H1 (cell line): ENCODE results near the gene SLU7. TPM values are rescaled to one million over a fixed set of nuclear protein-coding genes. Genes with fewer than 3 reads are reported as not detected.

Experiments used
- CTCF ChIA-PET: fragments of 300-600 bp; sonication (Branson Sonifier 250); formaldehyde crosslinking; loops from one replicate; lab custom pipeline; 2021; ENCODE audit not compliant: partially characterized antibody; lab: Charles Lee
- POLR2A ChIA-PET: fragments of 300-600 bp; sonication (Branson Sonifier 250); formaldehyde crosslinking; loops from one replicate; lab custom pipeline; 2021; ENCODE audit warnings: inconsistent platforms; ENCODE audit not compliant: partially characterized antibody; lab: Charles Lee
- DNase-seq, 2 experiments: peaks; one replicate each; pipeline versions ENCODE4 v3.0.0 to v3.0.0-alpha.2; 2010 to 2022; ENCODE audit warnings: low spot score in 2 of 2, low read depth in 1 of 2, mixed read lengths in 1 of 2
- FAIRE-seq: peaks from 2 replicates; lab custom pipeline; 2011; peaks lifted over from hg19 to GRCh38; lab: Jason Lieb, UNC
- H2AFZ ChIP-seq: 2 replicates; pipeline ENCODE4 v1.8.1; 2012; ENCODE audit warnings: low read length, inconsistent platforms
- H2AK5ac ChIP-seq: 2 replicates; pipeline ENCODE4 v1.6.1; 2013; ENCODE audit warnings: low read depth, low read length
- H2BK120ac ChIP-seq: replicated peaks from 2 replicates; pipeline ENCODE3; 2013; ENCODE audit warnings: low read depth, low read length, inconsistent platforms
- H2BK12ac ChIP-seq: 2 replicates; pipeline ENCODE4 v1.6.1; 2013; ENCODE audit warnings: low read depth, low read length
- H2BK15ac ChIP-seq: 2 replicates; pipeline ENCODE4 v1.6.1; 2013; ENCODE audit warnings: low read length
- H2BK20ac ChIP-seq: 2 replicates; pipeline ENCODE4 v1.6.1; 2013; ENCODE audit warnings: low read length
- H2BK5ac ChIP-seq: 2 replicates; pipeline ENCODE4 v1.6.1; 2013; ENCODE audit warnings: low read depth, low read length
- H3K14ac ChIP-seq: 2 replicates; pipeline ENCODE4 v1.6.1; 2013; ENCODE audit warnings: inconsistent platforms; ENCODE audit not compliant: insufficient read length
- H3K18ac ChIP-seq: 2 replicates; pipeline ENCODE4 v1.6.1; 2013; ENCODE audit warnings: low read length; ENCODE audit errors: extremely low read depth
- H3K23ac ChIP-seq: 2 replicates; pipeline ENCODE4 v1.6.1; 2013; ENCODE audit warnings: inconsistent platforms; ENCODE audit not compliant: insufficient read length
- H3K23me2 ChIP-seq: 2 replicates; pipeline ENCODE4 v1.6.1; 2013; ENCODE audit warnings: low read depth, low read length
- H3K27ac ChIP-seq: 2 replicates; pipeline ENCODE4 v1.6.1; 2011; ENCODE audit warnings: low read depth, low read length, inconsistent platforms
- H3K27me3 ChIP-seq, 4 experiments: replicated peaks in 1 of 4; 1 replicate in 1 of 4; 2 replicates in 3 of 4; pipeline versions ENCODE4 v1.6.1 to v1.8.1; 2011 to 2013; ENCODE audit warnings: low read length in 3 of 4, mild to moderate bottlenecking in 3 of 4, inconsistent platforms in 2 of 4, mixed read lengths in 2 of 4, moderate library complexity in 1 of 4; ENCODE audit not compliant: control insufficient read depth in 3 of 4, insufficient read depth in 3 of 4; ENCODE audit errors: extremely low read depth in 1 of 4
- H3K36me3 ChIP-seq, 4 experiments: 2 replicates each; pipeline versions ENCODE4 v1.6.1 to v1.8.1; 2011 to 2013; ENCODE audit warnings: mild to moderate bottlenecking in 4 of 4, low read length in 3 of 4, moderate library complexity in 2 of 4, control low read depth in 1 of 4, inconsistent platforms in 1 of 4; ENCODE audit not compliant: insufficient read depth in 4 of 4, control insufficient read depth in 2 of 4
- H3K4ac ChIP-seq: replicated peaks from 2 replicates; pipeline ENCODE3; 2013; ENCODE audit warnings: low read length, low read depth, mixed read lengths, inconsistent platforms; ENCODE audit not compliant: insufficient read length
- H3K4me1 ChIP-seq, 4 experiments: replicated peaks in 1 of 4; 1 replicate in 1 of 4; 2 replicates in 3 of 4; pipeline versions ENCODE4 v1.6.1 to v1.8.1; 2011 to 2013; ENCODE audit warnings: low read length in 3 of 4, inconsistent platforms in 2 of 4, mixed read lengths in 1 of 4; ENCODE audit not compliant: insufficient read depth in 4 of 4, control insufficient read depth in 3 of 4
- H3K4me2 ChIP-seq, 2 experiments: 2 replicates each; pipeline versions ENCODE4 v1.6.1 to v1.8.1; 2011 to 2013; ENCODE audit warnings: low read depth in 2 of 2, low read length in 2 of 2, control low read depth in 1 of 2, inconsistent platforms in 1 of 2, mild to moderate bottlenecking in 1 of 2; ENCODE audit not compliant: insufficient read depth in 1 of 2
- H3K4me3 ChIP-seq, 4 experiments: fragments of 200-600, 300-600 bp in 1 of 4; sonication (generic), shearing (Covaris generic), sonication (Bioruptor Twin) in 1 of 4; 2 replicates each; pipeline versions ENCODE4 v1.5.1 to v1.8.1; 2011 to 2016; ENCODE audit warnings: low read length in 4 of 4, low read depth in 3 of 4, control low read depth in 2 of 4, inconsistent platforms in 2 of 4, mild to moderate bottlenecking in 2 of 4, mixed read lengths in 1 of 4, moderate library complexity in 1 of 4; ENCODE audit not compliant: insufficient read depth in 2 of 4; ENCODE audit errors: extremely low read depth in 1 of 4
- H3K56ac ChIP-seq: replicated peaks from 2 replicates; pipeline ENCODE3; 2013; ENCODE audit warnings: low read depth, mild to moderate bottlenecking, mixed read lengths, low read length, inconsistent platforms; ENCODE audit not compliant: insufficient read length
- H3K79me1 ChIP-seq: 2 replicates; pipeline ENCODE4 v1.6.1; 2013; ENCODE audit warnings: low read depth, low read length, control low read depth
- H3K79me2 ChIP-seq, 2 experiments: 2 replicates each; pipeline versions ENCODE4 v1.6.1 to v1.8.1; 2012 to 2013; ENCODE audit warnings: low read length in 2 of 2, mild to moderate bottlenecking in 2 of 2, inconsistent platforms in 1 of 2; ENCODE audit not compliant: insufficient read depth in 2 of 2, control insufficient read depth in 1 of 2
- H3K9ac ChIP-seq, 4 experiments: replicated peaks in 1 of 4; 1 replicate in 1 of 4; 2 replicates in 3 of 4; pipeline versions ENCODE4 v1.6.1 to v1.8.1; 2011 to 2013; ENCODE audit warnings: low read depth in 3 of 4, low read length in 3 of 4, control low read depth in 2 of 4, mild to moderate bottlenecking in 2 of 4, moderate library complexity in 2 of 4, inconsistent platforms in 1 of 4; ENCODE audit errors: extremely low read depth in 1 of 4
- H3K9me3 ChIP-seq, 2 experiments: 2 replicates each; pipeline versions ENCODE4 v1.6.1 to v1.8.1; 2012 to 2013; ENCODE audit warnings: mild to moderate bottlenecking in 2 of 2, moderate library complexity in 2 of 2, control low read depth in 1 of 2, inconsistent platforms in 1 of 2, low read depth in 1 of 2, low read length in 1 of 2, mixed read lengths in 1 of 2; ENCODE audit not compliant: insufficient read depth in 2 of 2
- H4K20me1 ChIP-seq, 2 experiments: replicated peaks in 1 of 2; 2 replicates each; pipeline versions ENCODE3 to v1.8.1; 2011 to 2013; ENCODE audit warnings: inconsistent platforms in 2 of 2, low read length in 2 of 2, mild to moderate bottlenecking in 1 of 2; ENCODE audit not compliant: insufficient read depth in 2 of 2, control insufficient read depth in 1 of 2
- H4K5ac ChIP-seq: 2 replicates; pipeline ENCODE4 v1.6.1; 2013; ENCODE audit warnings: low read length, low read depth, mixed read lengths, inconsistent platforms; ENCODE audit not compliant: insufficient read length
- H4K8ac ChIP-seq: 2 replicates; pipeline ENCODE4 v1.8.0; 2013; ENCODE audit warnings: mild to moderate bottlenecking, moderate library complexity, low read length, inconsistent platforms; ENCODE audit not compliant: insufficient read depth; ENCODE audit errors: extremely low read depth
- H4K91ac ChIP-seq: replicated peaks from 2 replicates; pipeline ENCODE3; 2013; ENCODE audit warnings: low read length, mixed read lengths, inconsistent platforms; ENCODE audit not compliant: insufficient read length
- CBX5 ChIP-seq: fragments of 300-800, 300-1000 bp; sonication (generic); IDR thresholded peaks from 2 replicates; pipeline ENCODE4 v1.7.1; 2016; ENCODE audit warnings: antibody characterized with exemption, low read length, low read depth
- CEBPB ChIP-seq: IDR thresholded peaks from 2 replicates; pipeline ENCODE4 v1.6.1; 2012; ENCODE audit warnings: low read depth, low read length
- CHD2 ChIP-seq: IDR thresholded peaks from 2 replicates; pipeline ENCODE4 v1.6.1; 2012; ENCODE audit warnings: low read length, improper control_type of control experiment
- GTF2F1 ChIP-seq: IDR thresholded peaks from 2 replicates; pipeline ENCODE4 v1.6.1; 2012; ENCODE audit warnings: low read depth, low read length, improper control_type of control experiment, borderline replicate concordance
- NRF1 ChIP-seq: IDR thresholded peaks from 2 replicates; pipeline ENCODE4 v1.6.1; 2011; ENCODE audit warnings: mild to moderate bottlenecking, low read depth, low read length, improper control_type of control experiment
- POLR2A ChIP-seq, 2 experiments: IDR thresholded peaks; 1 replicate in 1 of 2; 2 replicates in 1 of 2; pipeline ENCODE4 v1.6.1; 2011; ENCODE audit warnings: low read depth in 2 of 2, low read length in 2 of 2, mild to moderate bottlenecking in 2 of 2; ENCODE audit errors: control extremely low read depth in 1 of 2
- RNF2 ChIP-seq: fragments of 200-900, 300-1000 bp; sonication (generic); IDR thresholded peaks from 2 replicates; pipeline ENCODE4 v1.7.1; 2016; ENCODE audit warnings: borderline replicate concordance, low read depth, mild to moderate bottlenecking, antibody characterized with exemption, low read length; ENCODE audit not compliant: poor library complexity, severe bottlenecking; ENCODE audit errors: missing control alignments
- SAP30 ChIP-seq: fragments of 300-600 bp; sonication (generic); IDR thresholded peaks from 2 replicates; pipeline ENCODE4 v1.7.1; 2012; ENCODE audit warnings: low read length, moderate library complexity, mild to moderate bottlenecking, inconsistent platforms; ENCODE audit not compliant: insufficient read depth, insufficient replicate concordance
- SIRT6 ChIP-seq: IDR thresholded peaks from one replicate; pipeline ENCODE4 v1.7.1; 2012; ENCODE audit warnings: low read length, inconsistent platforms
- SIX5 ChIP-seq: IDR thresholded peaks from 2 replicates; pipeline ENCODE4 v1.6.1; 2011; ENCODE audit warnings: mild to moderate bottlenecking, low read depth, low read length
- TAF7 ChIP-seq: optimal IDR thresholded peaks from 2 replicates; pipeline ENCODE3; 2011; ENCODE audit warnings: low read depth, mild to moderate bottlenecking, inconsistent platforms, low read length, moderate library complexity, borderline replicate concordance
- WGBS, 2 experiments: shearing (Covaris generic) in 1 of 2; methylation state at CpG; one replicate each; pipeline versions ENCODE4 v1.1.6 to v1.1.7; 2013 to 2015; ENCODE audit warnings: low lambda C conversion rate in 2 of 2, mixed read lengths in 2 of 2, inconsistent platforms in 1 of 2, low coverage in 1 of 2, missing lambda C conversion rate in 1 of 2; ENCODE audit not compliant: insufficient replicate concordance in 2 of 2, insufficient coverage in 1 of 2, insufficient read length in 1 of 2; ENCODE audit errors: extremely low coverage in 1 of 2, missing lambda C conversion rate in 1 of 2; 5-methylcytosine and 5-hydroxymethylcytosine counted together
- polyA plus RNA-seq, 7 experiments: library from polyadenylated mRNA; depleted of rRNA in 3 of 7; stranded (reverse) in 5 of 7; unstranded in 2 of 7; fragments of >200 nt in 5 of 7; fragments of 200-250 nt in 2 of 7; gene quantifications; 1 replicate in 5 of 7; 2 replicates in 1 of 7; 4 replicates in 1 of 7; pipeline versions ENCODE4 v1.2.1 to v1.2.3, GENCODE V29; 2011 to 2013; ENCODE audit warnings: missing spikeins in 2 of 7, mixed read lengths in 2 of 7
- total RNA-seq: library from RNA; stranded (reverse); fragmentation: NEBNext Ultra II Directional; extraction: Animal tissue kit (Norgen Biotek cat#: 25700); gene quantifications from 2 replicates; pipeline ENCODE4 v1.2.1, GENCODE V29; 2021

Gene SLU7
- total and polyA plus RNA-seq, 2 of the 8 experiments (the other 6 are each of a cell fraction or from before 2014, with no cell fraction given) = 6.0 to 34.1 TPM

DNA sequence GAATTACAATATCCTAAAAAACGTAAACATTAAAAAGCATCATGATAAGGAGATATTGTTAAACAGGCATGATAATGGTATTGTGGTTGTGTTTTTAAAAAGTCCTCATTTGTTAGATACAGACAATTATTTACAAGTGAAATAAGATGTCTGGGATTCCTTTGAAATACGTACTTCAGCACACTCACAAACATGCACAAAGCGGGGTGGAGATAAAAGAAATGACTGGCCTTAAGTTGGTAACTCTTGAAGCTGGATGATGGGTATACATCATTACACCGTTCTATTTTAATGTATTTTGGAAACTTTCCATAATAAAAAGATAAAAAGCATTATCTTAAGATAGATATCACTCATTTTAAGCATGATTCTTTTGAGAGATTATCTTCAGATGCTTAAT is 20.1 kb downstream of the SLU7 start:
- H3K4me2 ChIP-seq = peak overlapping the region; percentile 87 to 90
- FAIRE-seq (no peak), DNase-seq (no peak)
- H2BK120ac ChIP-seq = no peak overlapping the region
- no peaks in the 10 kb centered on the region for H4K20me1 ChIP-seq
- H3K36me3 ChIP-seq = peaks cover under 1 to 16% (median 11%) of the 10 kb centered on the region in 4 experiments; a peak in 6 of 8 replicates
- H4K8ac ChIP-seq = no peak overlapping the region
- no peak overlapping the region for H2BK12ac ChIP-seq
- H3K23me2 ChIP-seq = peaks cover 3% of the 10 kb centered on the region
- H3K9me3 ChIP-seq = no peaks in the 10 kb centered on the region
- H3K79me2 ChIP-seq = peaks cover 0 to 21% of the 10 kb centered on the region in 2 experiments; a peak in 2 of 4 replicates
- no peak overlapping the region for H2AFZ ChIP-seq
- H3K18ac ChIP-seq = no peak overlapping the region
- H3K14ac ChIP-seq = no peak overlapping the region
- peak overlapping the region; percentile 63 to 86 (median 83); a peak in 7 of 8 replicates for H3K4me3 ChIP-seq
- H4K91ac ChIP-seq = no peak overlapping the region
- no peak overlapping the region for H3K23ac ChIP-seq
- CTCF ChIA-PET = interaction anchor here (1.3 kb wide), 1 partner anchor 53 kb away, joined by 3 read pairs; no protein-coding TSS in a partner anchor
- H3K27ac ChIP-seq = no peak overlapping the region
- H4K5ac ChIP-seq = no peak overlapping the region
- 68% methylated on average over 4 of the region's 4 CpGs; no CpG with 5 or more reads in 1 of the 2 experiments for WGBS, 2 experiments
- no peak overlapping the region for H2BK5ac ChIP-seq
- no peak overlapping the region for H3K56ac ChIP-seq
- no peak for TF ChIP-seq CBX5
- no peak for TF ChIP-seq RNF2
- no peak for TF ChIP-seq CEBPB
- no peak for TF ChIP-seq POLR2A (IDR thresholded peaks at IDR 0.05; ENCODE audit: control extremely low read depth in 1 of 2, low read depth in 2 of 2, low read length in 2 of 2)
- TF ChIP-seq SAP30 = no peak
- TF ChIP-seq SIX5 = no peak
- no peak for TF ChIP-seq NRF1
- TF ChIP-seq CHD2 = no peak
- TF ChIP-seq TAF7 = no peak
- no peak for TF ChIP-seq GTF2F1
- no peak for TF ChIP-seq SIRT6
- no peak overlapping the region for H2BK15ac ChIP-seq
- no peaks in the 10 kb centered on the region for H3K27me3 ChIP-seq
- no peak overlapping the region for H3K4ac ChIP-seq
- peak overlapping the region in 1 of 4 experiments; percentile 78; a peak in 2 of 7 replicates for H3K9ac ChIP-seq
- POLR2A ChIA-PET = interaction anchor here (0.7 to 1.9 kb wide), 2 partner anchors 23 to 172 kb away, joined by 3 to 4 read pairs; partner anchors contain the start of gene PTTG1
- H3K79me1 ChIP-seq = no peaks in the 10 kb centered on the region
- no peak overlapping the region for H2BK20ac ChIP-seq
- peaks cover 0 to 5% (median 0%) of the 10 kb centered on the region in 4 experiments; a peak in 3 of 7 replicates for H3K4me1 ChIP-seq
- H2AK5ac ChIP-seq = no peak overlapping the region
